Activated CD8-positive, alpha-beta memory T cell treated with anti-CD3 and anti-CD28 coated beads, Interleukin-2, amount 50 U/mL, for 24 hours (primary cell): Measurements from ENCODE around the gene GHR.

Experiments used
- DNase-seq: peaks from one replicate; pipeline ENCODE4 v3.0.0-alpha.2; 2020; ENCODE audit errors: extremely low read depth

The GHR gene

GRCh38 chr5:42462083-42462482 is 38.8 kb downstream of the GHR start:
- DNase-seq, result no peak

GRCh38 chr5:42467572-42467971 is 44.3 kb downstream of the GHR start:
- DNase-seq, result no peak

GRCh38 chr5:42467981-42468524 is 44.8 kb downstream of the GHR start:
- DNase-seq, result no peak

- DNase-seq, result no peak
These were observed 60.4 kb downstream of the GHR start for GRCh38 chr5:42483472-42484154.

GRCh38 chr5:42487077-42487476 is 63.8 kb downstream of the GHR start:
- no peak for DNase-seq

GRCh38 chr5:42487821-42488220 is 64.6 kb downstream of the GHR start:
- DNase-seq, result no peak

- DNase-seq, result no peak
These were observed 67.6 kb downstream of the GHR start for GRCh38 chr5:42490831-42491230.

- no peak for DNase-seq
These were observed 68.5 kb downstream of the GHR start for GRCh38 chr5:42491699-42492098.

- DNase-seq, result no peak
These were observed 69.7 kb downstream of the GHR start for GRCh38 chr5:42492974-42493373.

- no peak for DNase-seq
These were observed 71.2 kb downstream of the GHR start for GRCh38 chr5:42494414-42494813.

GRCh38 chr5:42495914-42496313 is 72.7 kb downstream of the GHR start:
- no peak for DNase-seq

GRCh38 chr5:42496397-42497156 is 73.3 kb downstream of the GHR start:
- no peak for DNase-seq

- no peak for DNase-seq
These were observed 74.8 kb downstream of the GHR start for GRCh38 chr5:42498000-42498399.

- DNase-seq, result no peak
These were observed 75.8 kb downstream of the GHR start for GRCh38 chr5:42499016-42499415.

- DNase-seq, result no peak
These were observed 76.9 kb downstream of the GHR start for GRCh38 chr5:42500003-42500599.

- DNase-seq, result no peak
These were observed 79.6 kb downstream of the GHR start for GRCh38 chr5:42502613-42503470.

GRCh38 chr5:42506662-42507061 is 83.4 kb downstream of the GHR start:
- DNase-seq, result no peak

- no peak for DNase-seq
These were observed 84.3 kb downstream of the GHR start for GRCh38 chr5:42507451-42508097.

GRCh38 chr5:42513246-42513645 is 90.0 kb downstream of the GHR start:
- DNase-seq, result no peak

GRCh38 chr5:42514754-42515153 is 91.5 kb downstream of the GHR start:
- DNase-seq, result no peak

GRCh38 chr5:42515504-42515903 is 92.3 kb downstream of the GHR start:
- no peak for DNase-seq
